Nephron (organoid): Measurements from ENCODE around the gene FBXW4.

Experiments used
- H3K27ac Mint-ChIP-seq, 3 experiments: 2 replicates each; pipeline ENCODE4 v1.8.0; 2020; ENCODE audit warnings: mixed read lengths in 3 of 3, mild to moderate bottlenecking in 2 of 3, moderate library complexity in 1 of 3
- H3K27me3 Mint-ChIP-seq: 2 replicates; pipeline ENCODE4 v1.8.0; 2021; ENCODE audit warnings: low read depth, mild to moderate bottlenecking, moderate library complexity, mixed read lengths
- H3K36me3 Mint-ChIP-seq: 2 replicates; pipeline ENCODE4 v1.8.0; 2020; ENCODE audit warnings: low read depth, mixed read lengths
- H3K4me1 Mint-ChIP-seq: 2 replicates; pipeline ENCODE4 v1.8.0; 2020; ENCODE audit warnings: mixed read lengths
- H3K4me3 Mint-ChIP-seq, 3 experiments: 2 replicates each; pipeline ENCODE4 v1.8.0; 2020; ENCODE audit warnings: mild to moderate bottlenecking in 3 of 3, mixed read lengths in 3 of 3, moderate library complexity in 2 of 3
- H3K9me3 Mint-ChIP-seq: 2 replicates; pipeline ENCODE4 v1.8.0; 2020; ENCODE audit warnings: mixed read lengths
- TF ChIP-seq, protein P1 (sequence below), 3 experiments: fragments of 200-600 bp; sonication (generic); IDR thresholded peaks; one replicate each; pipeline ENCODE4 v1.5.0; 2021; ENCODE audit warnings: antibody characterized with exemption in 3 of 3; ENCODE audit not compliant: unreplicated experiment in 3 of 3

The FBXW4 gene

DNA sequence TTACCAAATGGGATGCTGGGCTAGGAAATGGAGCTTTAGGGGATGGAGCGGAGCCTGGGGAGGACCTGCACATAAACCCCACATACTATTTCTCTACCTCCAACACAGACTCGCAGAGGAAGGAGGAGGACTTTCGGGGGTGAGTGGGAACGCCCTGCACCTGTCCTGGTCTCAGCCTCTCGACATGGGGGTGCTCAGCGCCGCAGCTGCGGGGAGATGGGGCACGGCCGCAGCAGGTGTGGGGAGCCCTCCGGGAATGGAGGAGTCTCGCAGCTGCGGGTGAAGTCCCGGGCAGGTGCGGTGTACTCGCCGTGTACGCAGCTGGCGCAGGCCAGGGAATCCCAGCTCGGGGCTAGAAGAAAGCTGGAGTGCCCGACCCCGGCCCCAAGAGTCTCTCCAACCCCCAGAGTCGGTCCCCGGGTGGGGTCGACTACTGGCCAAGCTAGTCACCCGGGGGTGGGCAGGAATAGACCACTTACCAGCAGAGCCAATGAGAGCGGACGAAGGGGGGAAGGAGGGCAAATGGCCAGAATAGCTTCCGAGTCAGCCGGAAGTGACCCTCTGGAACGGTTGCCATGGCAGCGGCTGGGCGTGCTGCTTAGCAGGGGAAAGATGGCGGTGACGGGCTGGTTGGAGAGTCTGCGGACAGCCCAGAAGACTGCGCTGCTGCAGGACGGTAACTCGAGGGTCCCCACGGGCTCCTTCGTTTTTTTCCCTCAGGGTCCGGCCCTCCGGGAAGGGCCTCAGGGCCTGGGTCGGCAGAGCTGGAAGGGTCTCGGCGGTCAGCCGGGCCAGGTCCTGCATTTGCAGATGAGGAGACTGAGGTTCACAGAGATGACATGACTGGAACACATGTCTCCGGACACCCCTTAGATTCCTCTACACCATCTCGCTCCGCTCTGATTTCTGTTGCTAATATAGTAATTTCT is 107.0 kb downstream of the FBXW4 start, which contains the start of the genes DPCD and POLL:
DPCD (plus strand) TSS at position 597 of the 929 bp plus-strand sequence; CDS start at position 613, 16 bp downstream.
POLL (minus strand) TSS at position 533 of the 929 bp plus-strand sequence. CDS start 897 bp downstream, outside the sequence.
- Mint-ChIP-seq H3K27ac (peak within 1 kb of the TSS; percentile 23 to 91 (median 67)), H3K9me3 (no peaks in the 10 kb centered on the region), H3K36me3 (peaks cover 15% of the 10 kb centered on the region), H3K27me3 (no peaks in the 10 kb centered on the region), H3K4me1 (peaks cover 28% of the 10 kb centered on the region), H3K4me3 (peak within 1 kb of the TSS; percentile 95 to 96 (median 96))
- TF ChIP-seq, protein P1, sequence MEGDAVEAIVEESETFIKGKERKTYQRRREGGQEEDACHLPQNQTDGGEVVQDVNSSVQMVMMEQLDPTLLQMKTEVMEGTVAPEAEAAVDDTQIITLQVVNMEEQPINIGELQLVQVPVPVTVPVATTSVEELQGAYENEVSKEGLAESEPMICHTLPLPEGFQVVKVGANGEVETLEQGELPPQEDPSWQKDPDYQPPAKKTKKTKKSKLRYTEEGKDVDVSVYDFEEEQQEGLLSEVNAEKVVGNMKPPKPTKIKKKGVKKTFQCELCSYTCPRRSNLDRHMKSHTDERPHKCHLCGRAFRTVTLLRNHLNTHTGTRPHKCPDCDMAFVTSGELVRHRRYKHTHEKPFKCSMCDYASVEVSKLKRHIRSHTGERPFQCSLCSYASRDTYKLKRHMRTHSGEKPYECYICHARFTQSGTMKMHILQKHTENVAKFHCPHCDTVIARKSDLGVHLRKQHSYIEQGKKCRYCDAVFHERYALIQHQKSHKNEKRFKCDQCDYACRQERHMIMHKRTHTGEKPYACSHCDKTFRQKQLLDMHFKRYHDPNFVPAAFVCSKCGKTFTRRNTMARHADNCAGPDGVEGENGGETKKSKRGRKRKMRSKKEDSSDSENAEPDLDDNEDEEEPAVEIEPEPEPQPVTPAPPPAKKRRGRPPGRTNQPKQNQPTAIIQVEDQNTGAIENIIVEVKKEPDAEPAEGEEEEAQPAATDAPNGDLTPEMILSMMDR (IDR thresholded peaks at IDR 0.05; ENCODE audit: unreplicated experiment in 3 of 3), result no peak

DNA sequence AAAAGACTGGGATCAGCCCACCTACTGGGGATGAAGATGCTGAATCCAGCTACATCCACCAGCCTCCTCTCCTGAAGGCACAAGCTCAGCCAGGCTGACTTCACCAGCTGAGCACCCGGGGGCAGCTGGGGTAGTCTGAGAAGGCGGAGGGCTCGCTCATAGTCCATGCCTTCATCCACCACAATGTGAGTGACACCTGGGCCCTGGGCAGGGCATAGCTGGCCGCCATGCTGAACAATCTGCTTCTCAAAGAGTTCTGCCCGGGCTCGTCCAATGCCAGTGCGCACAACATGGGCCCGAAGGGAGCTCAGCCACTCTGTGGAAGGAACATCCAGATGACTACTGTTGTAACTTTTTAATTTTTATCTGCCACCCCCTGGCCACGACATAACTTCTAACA is 109.1 kb downstream of the FBXW4 start:
- no peaks in the 10 kb centered on the region for H3K27me3 Mint-ChIP-seq
- no peaks in the 10 kb centered on the region for H3K9me3 Mint-ChIP-seq
- peaks cover 22% of the 10 kb centered on the region for H3K36me3 Mint-ChIP-seq
- TF ChIP-seq, protein P1 (IDR thresholded peaks at IDR 0.05; ENCODE audit: unreplicated experiment in 3 of 3), result no peak
- H3K27ac Mint-ChIP-seq, result no peak overlapping the region
- H3K4me3 Mint-ChIP-seq, result peak overlapping the region in 2 of 3 experiments; percentile 59 to 66
- peaks cover 28% of the 10 kb centered on the region for H3K4me1 Mint-ChIP-seq

DNA sequence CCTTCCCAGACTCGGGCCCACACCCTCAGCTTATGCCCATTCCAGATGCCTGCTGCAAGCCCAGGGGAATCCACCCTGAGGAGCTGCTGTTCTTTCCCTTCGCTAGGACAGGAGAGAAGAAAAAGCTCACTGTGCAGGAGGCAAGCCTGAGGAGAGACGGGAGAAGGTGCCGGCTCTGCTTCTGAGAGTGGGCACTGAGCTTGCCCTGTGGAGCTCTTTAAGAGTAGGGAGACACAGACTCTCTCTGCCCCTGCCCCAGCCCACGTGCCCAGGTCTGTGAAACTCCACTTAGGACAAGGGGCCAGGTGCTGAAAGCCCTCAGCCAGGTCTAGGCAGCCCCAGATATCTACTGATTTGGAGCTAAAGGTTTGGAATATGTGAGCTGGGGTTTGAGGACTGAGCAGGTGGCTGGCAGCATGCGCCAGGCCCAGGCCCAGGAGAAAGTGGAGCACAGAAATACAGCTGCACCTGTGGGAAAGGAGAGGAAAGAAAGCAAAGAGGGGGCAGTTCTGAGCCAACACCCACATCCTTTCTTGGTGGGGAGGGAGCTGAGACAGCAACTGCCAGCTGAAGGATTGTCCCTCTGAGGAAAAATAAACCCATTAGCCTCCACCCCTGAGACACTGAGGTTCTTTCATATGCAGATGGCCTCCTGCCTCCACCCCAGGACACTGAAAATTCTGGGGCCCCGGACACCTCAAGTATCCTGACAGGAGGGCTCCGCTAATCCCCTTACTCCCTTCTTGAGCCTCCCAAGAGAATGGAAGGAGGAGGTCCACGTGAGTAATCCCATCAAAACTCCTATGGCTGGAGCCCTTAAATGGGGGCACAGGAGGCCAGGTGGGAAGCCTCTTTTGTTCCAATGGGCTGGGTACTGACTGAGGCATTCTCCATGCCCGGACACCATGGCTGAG is 114.2 kb downstream of the FBXW4 start:
- Mint-ChIP-seq H3K36me3 (peaks cover 30% of the 10 kb centered on the region), H3K4me3 (no peak overlapping the region), H3K4me1 (no peaks in the 10 kb centered on the region), H3K27me3 (peaks cover 3% of the 10 kb centered on the region), H3K9me3 (no peaks in the 10 kb centered on the region), H3K27ac (no peak overlapping the region)
- TF ChIP-seq, protein P1 (IDR thresholded peaks at IDR 0.05; ENCODE audit: unreplicated experiment in 3 of 3), result no peak

DNA sequence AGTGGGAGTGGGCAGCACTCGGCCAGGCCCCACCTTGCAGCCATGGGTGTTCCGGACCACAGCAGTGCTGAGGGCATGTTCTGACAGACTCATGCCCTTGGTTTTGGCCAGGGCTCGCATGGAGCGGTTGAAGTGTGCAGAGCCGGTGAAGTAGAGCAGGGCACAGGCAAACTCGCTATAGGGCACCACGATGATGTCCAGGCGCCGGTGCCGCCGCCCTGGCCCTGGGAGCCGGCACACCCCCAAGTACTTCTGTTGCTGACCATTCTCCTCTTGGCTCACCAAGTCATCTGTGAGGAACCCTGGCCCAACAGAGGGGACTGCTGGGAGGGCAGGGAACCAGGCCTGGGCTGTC is 115.5 kb downstream of the FBXW4 start:
- Mint-ChIP-seq H3K27me3 (peaks cover 3% of the 10 kb centered on the region), H3K4me3 (no peak overlapping the region), H3K9me3 (no peaks in the 10 kb centered on the region), H3K36me3 (peaks cover 24% of the 10 kb centered on the region), H3K4me1 (no peaks in the 10 kb centered on the region), H3K27ac (no peak overlapping the region)
- TF ChIP-seq, protein P1 (IDR thresholded peaks at IDR 0.05; ENCODE audit: unreplicated experiment in 3 of 3), result no peak

DNA sequence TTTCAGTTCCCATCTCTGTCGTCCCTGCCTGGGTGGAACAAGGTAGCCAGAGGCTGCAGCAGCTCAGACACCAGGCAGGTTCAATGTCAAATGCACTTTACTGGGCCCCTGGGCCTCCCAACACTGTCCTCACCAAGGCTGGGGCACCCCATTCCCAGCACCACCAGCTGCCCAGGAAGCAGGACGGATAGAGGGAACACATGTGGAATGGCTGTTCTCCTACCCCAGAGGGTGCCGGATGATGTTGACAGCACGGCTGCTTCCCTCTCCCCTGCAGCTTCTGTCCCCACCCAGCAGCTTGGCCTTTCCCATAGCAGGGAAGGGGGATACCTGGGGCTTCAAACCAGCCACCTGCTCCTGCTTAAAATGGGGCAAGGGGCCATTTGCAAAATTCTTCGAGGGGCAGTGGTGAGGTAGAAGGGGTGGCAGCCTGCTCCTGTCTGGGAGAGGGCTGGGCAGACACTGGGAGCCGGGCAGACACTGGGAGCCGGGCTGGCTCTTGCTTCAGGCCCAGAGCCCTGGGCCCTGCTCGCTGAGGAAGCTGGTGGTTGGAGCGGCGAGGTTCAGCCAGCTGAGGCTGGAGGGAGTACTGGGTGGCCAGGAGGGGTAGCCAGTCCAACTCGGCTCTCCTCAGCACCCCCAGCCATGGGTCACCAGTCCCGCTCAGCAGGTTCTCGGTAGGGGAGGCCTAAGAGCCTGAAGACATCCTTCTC is 116.0 kb downstream of the FBXW4 start:
- H3K9me3 Mint-ChIP-seq, result no peaks in the 10 kb centered on the region
- H3K4me3 Mint-ChIP-seq, result no peak overlapping the region
- peaks cover 21% of the 10 kb centered on the region for H3K36me3 Mint-ChIP-seq
- H3K4me1 Mint-ChIP-seq, result no peaks in the 10 kb centered on the region
- peaks cover 3% of the 10 kb centered on the region for H3K27me3 Mint-ChIP-seq
- TF ChIP-seq, protein P1 (IDR thresholded peaks at IDR 0.05; ENCODE audit: unreplicated experiment in 3 of 3), result no peak
- no peak overlapping the region for H3K27ac Mint-ChIP-seq
